Activated CD4-positive, alpha-beta T cell treated with anti-CD3 and anti-CD28 coated beads, Interleukin-2, Interleukin-4, amounts not matched to agents 100 ng/mL and 50 ng/mL, durations not matched to agents 16 hours and 8 hours (primary cell): ENCODE measurements around the gene CCSER1.
"Not testable (repeated sequence)": the region's sequence is repeated elsewhere in the genome, so short reads cannot be mapped to it uniquely, and the experiment has no call there.

Experiments
- DNase-seq: peaks from one replicate; pipeline ENCODE4 v3.0.0-alpha.2; 2020; ENCODE audit warnings: low spot score

Gene CCSER1

GRCh38 chr4:90715242-90715641, 588.0 kb downstream of the CCSER1 start:
- DNase-seq = peak; percentile 19

GRCh38 chr4:90718931-90719330, 591.7 kb downstream of the CCSER1 start:
- no peak for DNase-seq

- no peak for DNase-seq
Measured at GRCh38 chr4:90727938-90728337, 600.7 kb downstream of the CCSER1 start.

GRCh38 chr4:90730752-90731151, 603.6 kb downstream of the CCSER1 start:
- DNase-seq = no peak

GRCh38 chr4:90733211-90733610, 606.0 kb downstream of the CCSER1 start:
- DNase-seq = no peak

- no peak for DNase-seq
Measured at GRCh38 chr4:90745176-90745575, 618.0 kb downstream of the CCSER1 start.

GRCh38 chr4:90753068-90753467, 625.9 kb downstream of the CCSER1 start:
- DNase-seq = no peak

- no peak for DNase-seq
Measured at GRCh38 chr4:90757534-90758060, 630.4 kb downstream of the CCSER1 start.

GRCh38 chr4:90760059-90760458, 632.9 kb downstream of the CCSER1 start:
- DNase-seq = no peak

GRCh38 chr4:90766837-90767236, 639.6 kb downstream of the CCSER1 start:
- DNase-seq = no peak

GRCh38 chr4:90769251-90769650, 642.1 kb downstream of the CCSER1 start:
- DNase-seq = no peak

- DNase-seq = no peak
Measured at GRCh38 chr4:90780193-90780592, 653.0 kb downstream of the CCSER1 start.

- DNase-seq = no peak
Measured at GRCh38 chr4:90786602-90787001, 659.4 kb downstream of the CCSER1 start.

GRCh38 chr4:90792696-90793095, 665.5 kb downstream of the CCSER1 start:
- no peak for DNase-seq

GRCh38 chr4:90798948-90799347, 671.8 kb downstream of the CCSER1 start:
- no peak for DNase-seq

- DNase-seq = no peak
Measured at GRCh38 chr4:90799895-90800294, 672.7 kb downstream of the CCSER1 start.

- no peak for DNase-seq
Measured at GRCh38 chr4:90815569-90815968, 688.4 kb downstream of the CCSER1 start.

- no peak for DNase-seq
Measured at GRCh38 chr4:90816754-90817153, 689.6 kb downstream of the CCSER1 start.

- no peak for DNase-seq
Measured at GRCh38 chr4:90824266-90825150, 697.3 kb downstream of the CCSER1 start.

- DNase-seq = no peak
Measured at GRCh38 chr4:90825849-90826248, 698.7 kb downstream of the CCSER1 start.

- no peak for DNase-seq
Measured at GRCh38 chr4:90833706-90834105, 706.5 kb downstream of the CCSER1 start.

- DNase-seq = no peak
Measured at GRCh38 chr4:90837241-90837640, 710.0 kb downstream of the CCSER1 start.

GRCh38 chr4:90838859-90839258, 711.7 kb downstream of the CCSER1 start:
- DNase-seq = not testable (repeated sequence)

- DNase-seq = no peak
Measured at GRCh38 chr4:90840291-90840690, 713.1 kb downstream of the CCSER1 start.
